Ovary (tissue), 9 donors: Measurements from ENCODE around the gene PKP2. TPM values are rescaled to one million over a fixed set of nuclear protein-coding genes. Genes with fewer than 3 reads are reported as not detected.

Experiments
- DNase-seq, 5 donors: peaks; one replicate each; pipeline ENCODE4 v3.0.0-alpha.2; 2019 to 2020
- H3K27ac ChIP-seq, 2 donors: fragments of 200-600 bp; one replicate each; pipeline versions ENCODE4 v1.5.1 to v1.8.0; 2019 to 2022
- H3K27me3 ChIP-seq: fragments of 200-600 bp; one replicate; pipeline ENCODE4 v1.8.0; 2022
- H3K36me3 ChIP-seq: fragments of 200-600 bp; sonication (generic); one replicate; pipeline ENCODE4 v1.5.1; 2019
- H3K4me1 ChIP-seq: one replicate; pipeline ENCODE4 v1.8.1; 2013; ENCODE audit warnings: mild to moderate bottlenecking, moderate library complexity; ENCODE audit not compliant: insufficient read depth
- H3K4me3 ChIP-seq: fragments of 200-600 bp; sonication (generic); one replicate; pipeline ENCODE4 v1.5.1; 2017
- H3K9me3 ChIP-seq, 2 donors: fragments of 200-600 bp in 1 of 2; sonication (generic) in 1 of 2; one replicate each; pipeline versions ENCODE4 v1.5.1 to v1.8.1; 2013 to 2019; ENCODE audit warnings: mild to moderate bottlenecking in 1 of 2, moderate library complexity in 1 of 2
- EP300 ChIP-seq: sonication (generic); formaldehyde crosslinking; IDR thresholded peaks from one replicate; pipeline ENCODE4 v1.6.1; 2017; ENCODE audit warnings: antibody characterized with exemption
- POLR2A ChIP-seq: fragments of 450-650 bp; IDR thresholded peaks from one replicate; pipeline ENCODE4 v1.6.1; 2017; ENCODE audit warnings: antibody characterized with exemption, mild to moderate bottlenecking, moderate library complexity
- WGBS, 3 donors: extraction: QIAGEN DNeasy Blood & Tissue Kit in 1 of 3; methylation state at CpG; one replicate each; pipeline versions ENCODE4 v1.1.5 to v1.1.7; 2013 to 2017; 5-methylcytosine and 5-hydroxymethylcytosine counted together
- intact Hi-C, 4 donors: fragments of 100-400 bp; cut with DNase I; formaldehyde crosslinking; loops; one replicate each; pipeline versions ENCODE4 v1.11.0 to v1.15.1; 2022 to 2023
- polyA plus RNA-seq, 2 donors: library from polyadenylated mRNA; stranded (reverse); fragments of 200-250 nt in 1 of 2; fragments of 350-450 nt in 1 of 2; fragmentation: Illumina TruSeq in 1 of 2; extraction: RNeasy Lipid Tissue Mini Kit (QIAGEN cat#74804) in 1 of 2; gene quantifications; one replicate each; pipeline ENCODE4 v1.2.3, GENCODE V29; 2013 to 2014
- total RNA-seq, 7 donors: library from RNA; depleted of rRNA in 2 of 7; stranded (reverse); fragments of >200 nt in 2 of 7; fragmentation: NEBNext Ultra II Directional in 3 of 7; extraction: Animal tissue kit (Norgen Biotek cat#: 25700) in 3 of 7; gene quantifications; one replicate each; pipeline versions ENCODE4 v1.1.0 to v1.2.4, GENCODE V29; 2016 to 2023
- TF ChIP-seq, protein P1 (sequence below), 3 donors: fragments of 450-650 bp in 2 of 3; fragments of 200-600 bp in 1 of 3; IDR thresholded peaks; one replicate each; pipeline versions ENCODE4 v1.5.1 to v1.8.0; 2016 to 2022; ENCODE audit warnings: antibody characterized with exemption in 3 of 3, mild to moderate bottlenecking in 1 of 3
- donor health status: DM: no; HTN: no; CAD: no; lungs with moderate emphysema.
- donor health status: DM: no; HTN: no; CAD: no.
- donor health status: Bipolar disorder and iron deficiency.
- donor health status: DM: yes; HTN: yes; CAD: no.
- donor health status: DM: no; HTN: no; CAD: no.
- donor health status: DM: yes; HTN: yes; CAD: no.

Gene PKP2
- total and polyA plus RNA-seq, 9 donors: 7.4 to 124 (median 26.9) TPM

DNA sequence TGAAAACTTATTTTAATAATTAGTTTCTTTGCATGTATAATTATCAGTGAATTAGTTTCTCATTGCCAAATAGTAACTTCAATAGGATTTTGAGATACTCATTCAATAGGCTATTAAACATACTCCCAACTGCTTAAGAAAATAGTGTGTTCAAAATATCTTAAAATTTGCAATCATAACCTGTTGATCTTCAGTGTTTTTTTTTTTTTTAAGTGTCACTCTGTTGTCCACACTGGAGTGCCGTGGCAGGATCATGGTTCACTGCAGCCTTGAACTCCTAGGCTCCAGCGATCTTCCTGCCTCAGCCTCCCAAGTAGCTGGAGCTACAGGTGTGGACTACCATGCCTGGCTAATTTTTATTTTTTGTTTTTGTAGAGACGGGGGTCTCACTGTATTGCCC is 139.4 kb downstream of the PKP2 start:
- DNase-seq: no peak
- H3K9me3 ChIP-seq: no peaks in the 10 kb centered on the region

DNA sequence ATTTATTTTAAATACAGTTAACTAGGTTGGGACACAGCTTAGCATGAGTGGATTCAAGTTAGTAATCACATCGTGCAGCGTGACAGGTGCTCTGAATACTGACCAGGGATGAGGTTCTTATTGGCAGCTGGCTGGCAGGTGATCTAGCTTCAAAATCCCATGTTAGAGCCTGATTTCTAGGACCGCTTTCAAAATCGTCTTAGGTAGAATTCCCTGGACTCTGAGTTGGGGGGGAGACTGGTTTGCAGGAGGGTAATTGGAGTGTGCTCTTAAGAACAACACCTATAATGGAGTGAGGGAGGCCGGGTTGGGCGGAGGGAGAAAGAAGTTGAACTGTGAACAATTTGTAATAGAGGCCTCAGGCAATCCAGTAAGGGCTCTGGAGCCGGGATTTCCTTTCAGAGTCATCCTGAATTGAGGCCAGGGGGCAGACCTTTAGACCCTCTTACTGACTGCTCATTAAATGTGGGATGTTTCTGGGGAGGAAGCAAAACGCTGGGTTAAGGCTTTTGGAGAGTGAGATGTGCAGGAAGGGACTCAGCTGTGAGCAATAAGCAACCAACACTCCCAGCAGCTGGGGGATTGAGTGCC is 140.0 kb downstream of the PKP2 start:
- no peak overlapping the region for H3K4me3 ChIP-seq

More for the DNA sequence above, 139.4 kb downstream of the PKP2 start:
- no peak overlapping the region for H3K27ac ChIP-seq
- no peaks in the 10 kb centered on the region for H3K27me3 ChIP-seq
- H3K4me3 ChIP-seq: no peak overlapping the region
- no peaks in the 10 kb centered on the region for H3K36me3 ChIP-seq
- H3K4me1 ChIP-seq: peaks cover 1% of the 10 kb centered on the region
- intact Hi-C loops: loop anchor here in 3 of 4 donors (5.0 to 10.0 kb wide), 2 partner anchors 160 to 1268 kb away; partner anchors contain the start of gene ALG10 (in 1 of the 3)
- 78 to 83% (median 82%) methylated on average over 3 of the region's 3 CpGs for WGBS, 3 donors
- TF ChIP-seq, protein P1, sequence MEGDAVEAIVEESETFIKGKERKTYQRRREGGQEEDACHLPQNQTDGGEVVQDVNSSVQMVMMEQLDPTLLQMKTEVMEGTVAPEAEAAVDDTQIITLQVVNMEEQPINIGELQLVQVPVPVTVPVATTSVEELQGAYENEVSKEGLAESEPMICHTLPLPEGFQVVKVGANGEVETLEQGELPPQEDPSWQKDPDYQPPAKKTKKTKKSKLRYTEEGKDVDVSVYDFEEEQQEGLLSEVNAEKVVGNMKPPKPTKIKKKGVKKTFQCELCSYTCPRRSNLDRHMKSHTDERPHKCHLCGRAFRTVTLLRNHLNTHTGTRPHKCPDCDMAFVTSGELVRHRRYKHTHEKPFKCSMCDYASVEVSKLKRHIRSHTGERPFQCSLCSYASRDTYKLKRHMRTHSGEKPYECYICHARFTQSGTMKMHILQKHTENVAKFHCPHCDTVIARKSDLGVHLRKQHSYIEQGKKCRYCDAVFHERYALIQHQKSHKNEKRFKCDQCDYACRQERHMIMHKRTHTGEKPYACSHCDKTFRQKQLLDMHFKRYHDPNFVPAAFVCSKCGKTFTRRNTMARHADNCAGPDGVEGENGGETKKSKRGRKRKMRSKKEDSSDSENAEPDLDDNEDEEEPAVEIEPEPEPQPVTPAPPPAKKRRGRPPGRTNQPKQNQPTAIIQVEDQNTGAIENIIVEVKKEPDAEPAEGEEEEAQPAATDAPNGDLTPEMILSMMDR (IDR thresholded peaks at IDR 0.05): no peak
- no peak for TF ChIP-seq EP300
- TF ChIP-seq POLR2A: no peak

DNA sequence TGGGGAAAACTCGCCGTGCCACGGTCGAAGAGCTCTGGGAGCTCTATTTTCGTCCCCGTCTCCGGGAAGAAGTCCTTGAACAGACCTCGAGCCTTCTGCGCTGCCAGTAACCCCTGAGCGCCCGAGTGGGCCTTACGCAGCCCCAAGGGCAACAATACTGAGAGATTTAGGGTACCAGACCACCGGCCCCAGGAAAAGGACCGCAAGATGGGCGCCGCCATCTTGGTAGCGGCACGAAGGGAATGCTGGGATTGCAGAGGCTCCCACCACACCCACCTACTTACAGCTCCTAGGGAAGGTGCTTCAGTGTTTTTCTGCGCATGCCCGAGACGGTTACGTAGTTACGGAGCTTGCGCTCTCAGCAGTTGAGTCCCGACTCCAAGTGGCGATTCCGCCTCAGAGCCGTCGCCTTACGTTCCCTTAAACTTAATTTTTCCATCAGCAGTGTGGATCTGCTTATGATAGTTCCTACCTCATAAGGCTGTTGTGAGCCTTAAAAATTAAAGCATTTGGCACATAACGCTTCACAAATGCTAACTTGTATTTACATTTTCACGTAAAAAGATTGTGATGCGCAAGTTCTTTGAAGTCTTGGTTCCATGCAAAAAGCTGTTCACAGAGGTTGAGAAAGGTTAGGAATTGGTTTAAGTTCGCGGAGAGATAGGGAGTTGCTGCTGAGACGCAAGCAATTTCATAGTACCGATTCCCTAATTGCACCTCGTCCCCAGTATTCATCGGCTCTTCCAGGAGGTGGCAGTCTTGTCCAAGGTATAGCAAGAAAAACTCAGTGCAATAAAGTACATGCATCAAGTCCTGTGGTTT is 140.7 kb downstream of the PKP2 start, which contains the start of gene YARS2:
Gene YARS2, minus strand, starts transcription at position 244 of the 822 bp plus-strand sequence. Its CDS starts 23 bp downstream, at position 221.
- 0 to 1% (median 0%) methylated on average over 39 of the region's 39 CpGs for WGBS, 3 donors
- H3K27ac ChIP-seq: peak within 1 kb of the TSS; percentile 85 to 87
- intact Hi-C loops: loop anchor here in 3 of 4 donors (1.0 to 10.0 kb wide), 3 partner anchors 161 to 1269 kb away; partner anchors contain the start of gene ALG10 (in 1 of the 3)

More for the DNA sequence above, 140.0 kb downstream of the PKP2 start:
- H3K27me3 ChIP-seq: no peaks in the 10 kb centered on the region
- no peaks in the 10 kb centered on the region for H3K9me3 ChIP-seq
- no peak for TF ChIP-seq POLR2A
- TF ChIP-seq, protein P1 (IDR thresholded peaks at IDR 0.05): no peak
- TF ChIP-seq EP300: no peak
- no peak overlapping the region for H3K27ac ChIP-seq
- 24 to 26% (median 26%) methylated on average over 8 of the region's 8 CpGs for WGBS, 3 donors
- intact Hi-C loops: loop anchor here in 3 of 4 donors (1.0 to 10.0 kb wide), 3 partner anchors 161 to 1268 kb away; partner anchors contain the start of gene ALG10 (in 1 of the 3)
- DNase-seq: peak in 1 of 5 donors; percentile 22
- H3K4me1 ChIP-seq: peaks cover 1% of the 10 kb centered on the region
- H3K36me3 ChIP-seq: no peaks in the 10 kb centered on the region

More for the DNA sequence above, 140.7 kb downstream of the PKP2 start, which contains the start of gene YARS2:
- TF ChIP-seq POLR2A (peak; percentile 65), EP300 (no peak)
- TF ChIP-seq, protein P1 (IDR thresholded peaks at IDR 0.05): peak; percentile 72 to 86 (median 86)
- H3K9me3 ChIP-seq: no peaks in the 10 kb centered on the region
- peak within 1 kb of the TSS; percentile 64 for H3K4me3 ChIP-seq
- H3K4me1 ChIP-seq: peaks cover 1% of the 10 kb centered on the region
- DNase-seq: peak; percentile 90 to 95 (median 94)
- H3K36me3 ChIP-seq: no peaks in the 10 kb centered on the region
- no peaks in the 10 kb centered on the region for H3K27me3 ChIP-seq
